NCI-H748 (cell line): ENCODE results near the gene HSD11B1L.
"Not testable (repeated sequence)": the region's sequence is repeated elsewhere in the genome, so short reads cannot be mapped to it uniquely, and the experiment has no call there.

Experiments
- DNase-seq: peaks from one replicate; lab custom pipeline; 2025; ENCODE audit not compliant: unreplicated experiment; lab: John Stamatoyannopoulos, UW

The HSD11B1L gene

DNA sequence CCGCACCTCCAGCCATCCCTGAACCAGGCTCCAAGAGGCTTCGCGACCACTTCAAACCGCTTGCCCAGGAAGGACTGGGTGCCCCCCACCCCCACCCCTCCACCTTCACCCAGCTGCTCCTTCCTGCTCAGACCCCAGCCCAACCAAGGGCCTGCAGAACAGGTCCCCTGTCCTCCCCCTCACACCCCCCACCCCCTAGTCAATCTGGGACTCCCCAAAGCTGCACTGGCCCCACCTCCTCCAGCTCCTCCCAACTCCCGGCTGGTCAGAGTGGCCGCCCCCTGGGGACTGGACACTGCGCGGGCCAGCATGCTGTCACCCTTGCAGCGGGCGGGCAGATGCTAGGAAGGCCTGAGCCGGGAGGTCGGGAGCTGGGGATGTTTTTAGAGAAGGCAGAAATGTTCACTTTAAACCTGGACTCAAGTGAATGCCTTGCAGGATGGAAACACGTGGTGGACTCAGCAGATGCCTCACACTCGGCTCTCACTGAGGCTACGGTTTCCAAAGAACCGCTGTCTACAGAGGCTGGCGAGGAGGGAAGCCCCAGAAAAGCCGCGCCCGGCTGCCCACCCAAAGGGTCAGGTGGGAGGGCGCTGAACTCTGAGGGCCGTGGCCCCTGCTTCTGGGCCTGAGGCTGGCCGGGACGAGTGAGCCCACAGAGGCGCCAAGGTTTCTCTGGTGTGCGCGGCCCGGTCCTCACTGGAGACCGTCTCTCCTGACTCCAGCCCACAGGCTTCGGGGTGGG is 17.2 kb downstream of the HSD11B1L start:
- no peak for DNase-seq

DNA sequence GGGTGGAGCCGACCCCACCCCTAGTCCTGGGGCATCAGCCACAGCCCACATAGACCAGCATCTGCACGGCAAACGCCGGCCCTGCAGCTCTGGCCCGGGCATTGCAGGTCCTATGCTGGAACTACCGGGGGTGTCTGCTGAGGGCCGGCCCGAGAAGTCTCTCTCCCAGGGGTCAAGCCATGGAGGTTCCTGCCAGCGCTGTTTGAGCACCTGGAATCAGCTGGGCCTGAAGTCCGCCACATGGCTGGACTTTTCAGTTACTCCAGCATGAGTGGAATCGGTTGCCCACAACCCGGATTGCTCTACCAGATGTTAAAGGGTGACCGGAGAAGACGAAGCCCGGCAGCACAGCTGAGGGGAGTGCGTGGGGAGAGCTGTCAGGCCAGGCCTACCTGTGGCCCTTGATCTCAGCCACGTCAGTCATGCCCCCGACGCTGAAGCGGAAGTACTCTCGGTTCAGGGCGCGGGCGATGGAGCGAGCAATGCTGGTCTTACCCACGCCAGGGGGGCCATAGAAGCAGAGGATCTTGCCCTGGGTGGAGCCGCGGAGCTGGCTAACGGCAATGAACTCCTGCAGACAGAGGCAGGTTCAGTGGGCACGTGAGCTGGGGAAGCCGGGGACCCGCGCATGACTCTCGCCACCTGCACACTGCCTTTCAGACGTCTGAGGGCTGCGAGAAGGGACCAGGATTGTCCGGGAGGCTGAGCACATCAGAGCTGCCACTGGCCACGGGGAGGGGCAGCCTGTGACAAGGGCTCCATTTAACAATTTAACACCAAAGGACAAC is 18.0 kb downstream of the HSD11B1L start:
- DNase-seq = no peak

DNA sequence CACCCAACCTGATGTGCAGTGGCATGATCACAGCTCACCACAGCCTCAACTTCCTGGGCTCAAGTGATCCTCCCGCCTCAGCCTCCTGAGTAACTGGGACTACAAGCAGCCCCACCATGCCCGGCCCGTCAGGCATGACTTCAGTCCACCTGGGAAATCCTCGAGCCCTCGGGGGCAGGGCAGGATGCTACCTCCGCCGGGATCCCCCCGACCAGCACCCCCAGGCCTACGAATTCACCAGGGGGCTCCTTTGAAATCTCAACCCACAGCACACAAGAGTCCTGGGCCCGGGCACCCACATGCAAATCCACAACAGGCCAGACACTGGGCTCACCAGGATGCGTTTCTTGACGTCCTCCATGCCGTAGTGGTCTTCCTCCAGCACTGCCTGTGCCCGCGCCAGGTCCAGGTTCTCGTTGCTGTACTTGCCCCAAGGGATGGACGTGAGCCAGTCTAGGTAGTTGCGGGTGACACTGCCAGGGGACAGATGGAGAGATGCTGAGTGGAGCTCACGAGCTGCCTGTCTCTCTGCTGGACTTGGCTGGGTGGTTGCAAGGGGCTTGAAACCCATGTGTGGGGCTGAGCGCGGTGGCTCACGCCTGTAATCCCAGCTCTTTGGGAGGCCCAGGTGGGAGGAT is 19.7 kb downstream of the HSD11B1L start:
- DNase-seq = no peak

DNA sequence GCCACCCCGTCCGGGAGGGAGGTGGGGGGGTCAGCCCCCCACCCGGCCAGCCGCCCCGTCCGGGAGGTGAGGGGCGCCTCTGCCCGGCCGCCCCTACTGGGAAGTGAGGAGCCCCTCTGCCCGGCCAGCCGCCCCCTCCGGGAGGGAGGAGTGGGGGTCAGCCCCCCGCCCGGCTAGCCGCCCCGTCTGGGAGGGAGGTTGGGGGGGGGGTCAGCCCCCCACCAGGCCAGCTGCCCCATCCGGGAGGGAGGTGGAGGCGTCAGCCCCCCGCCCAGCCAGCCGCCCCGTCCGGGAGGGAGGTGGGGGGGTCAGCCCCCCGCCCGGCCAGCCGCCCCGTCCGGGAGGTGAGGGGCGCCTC is 21.2 kb downstream of the HSD11B1L start:
- DNase-seq = not testable (repeated sequence)

DNA sequence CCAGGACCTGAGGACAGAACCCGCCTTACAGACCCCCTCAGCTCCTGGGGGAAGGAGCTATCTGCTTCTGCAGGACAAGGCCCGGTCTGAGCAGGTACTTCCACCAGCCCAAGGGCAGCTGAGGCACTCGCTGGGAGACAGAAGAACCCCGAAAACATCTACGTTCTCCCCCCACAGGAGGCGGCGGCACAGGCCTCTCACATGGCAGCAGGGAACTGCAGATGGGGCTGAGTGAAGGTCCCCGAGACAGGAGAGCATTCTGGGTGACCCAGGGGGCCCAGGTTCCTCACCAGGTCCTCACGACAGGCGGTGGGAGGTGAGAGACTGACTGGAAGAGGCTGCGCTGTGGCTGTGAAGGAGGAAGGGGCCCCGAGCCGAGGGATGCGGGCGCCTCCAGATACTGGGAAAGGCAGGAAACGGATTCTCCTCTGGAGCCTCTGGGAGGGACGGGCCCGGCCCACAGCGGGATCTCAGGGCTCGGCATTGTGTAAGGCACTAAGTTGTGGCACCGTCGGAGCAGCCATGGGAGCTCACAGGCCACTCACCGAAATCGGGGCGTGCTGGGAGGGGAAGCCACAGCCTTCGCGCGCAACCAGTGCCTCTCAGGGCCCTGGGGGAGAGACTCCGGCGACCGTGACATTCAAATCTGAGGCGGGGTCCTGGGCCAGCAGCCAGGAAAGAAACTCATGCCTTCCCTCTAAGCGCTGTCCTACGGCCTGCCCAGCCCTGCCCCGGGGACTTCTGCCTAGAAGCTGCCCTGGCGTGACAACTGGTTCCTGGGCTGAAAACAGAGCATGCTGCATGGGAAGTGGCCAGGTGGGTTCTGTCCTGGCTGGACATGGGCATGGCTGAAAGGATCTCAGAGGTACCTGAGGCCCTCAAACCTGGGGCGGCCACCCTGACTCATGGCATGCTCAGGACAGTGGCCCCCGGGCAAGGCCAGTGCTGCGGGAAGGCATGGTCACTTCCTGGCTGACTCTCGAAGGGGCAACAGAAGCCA is 23.3 kb downstream of the HSD11B1L start:
- no peak for DNase-seq

DNA sequence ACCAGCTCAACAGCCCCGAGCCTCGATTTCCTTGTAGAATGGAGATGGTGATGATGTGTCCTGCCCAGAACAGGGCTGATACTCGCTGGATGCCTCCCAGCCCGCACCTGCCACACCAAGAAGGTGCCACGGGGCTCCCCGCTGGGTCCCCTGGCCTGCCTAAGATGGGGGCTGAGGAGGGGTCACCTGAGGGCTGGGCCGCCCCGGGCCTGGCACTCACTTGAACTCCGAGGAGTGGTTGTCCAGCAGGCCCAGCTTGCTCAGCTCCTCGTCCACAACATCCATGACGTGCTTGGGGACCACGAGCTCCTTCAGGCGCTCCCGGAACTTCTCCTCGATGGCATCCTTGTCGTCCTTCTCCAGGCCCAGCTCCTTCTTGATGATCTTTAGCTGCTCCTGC is 24.7 kb downstream of the HSD11B1L start:
- DNase-seq = no peak

DNA sequence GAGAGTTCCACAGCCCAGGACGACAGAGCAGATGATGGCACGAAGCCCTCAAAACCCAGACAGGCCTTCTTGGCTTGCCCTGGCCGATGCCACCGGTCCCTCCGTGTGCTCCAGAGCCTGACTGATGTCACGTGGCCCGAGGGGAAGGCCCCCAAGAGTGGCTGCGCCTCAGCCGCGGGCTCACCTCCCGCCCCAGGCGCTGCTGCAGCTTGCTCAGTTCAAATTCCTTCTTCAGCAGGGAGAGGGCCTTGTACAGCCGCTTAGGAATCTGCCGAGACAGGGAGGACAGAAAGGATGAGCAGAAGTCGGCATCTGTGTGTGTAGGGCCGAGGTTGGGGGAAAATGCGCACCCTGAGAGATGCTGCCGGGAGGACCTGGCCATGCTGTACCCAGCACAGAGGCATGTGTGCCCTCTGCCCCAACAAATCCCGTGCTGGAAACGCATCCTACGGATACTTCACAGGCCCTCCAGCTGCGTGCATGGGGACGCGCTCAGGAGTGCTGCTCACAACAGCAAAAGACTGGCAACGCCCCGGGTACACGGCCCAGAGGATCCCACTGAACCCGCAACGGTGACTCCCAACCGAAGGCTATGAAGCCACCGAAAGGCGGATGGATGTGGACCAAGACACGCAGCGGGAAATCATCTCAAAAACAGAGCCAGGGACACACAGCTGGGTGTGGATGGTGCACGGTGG is 26.2 kb downstream of the HSD11B1L start:
- DNase-seq = no peak

DNA sequence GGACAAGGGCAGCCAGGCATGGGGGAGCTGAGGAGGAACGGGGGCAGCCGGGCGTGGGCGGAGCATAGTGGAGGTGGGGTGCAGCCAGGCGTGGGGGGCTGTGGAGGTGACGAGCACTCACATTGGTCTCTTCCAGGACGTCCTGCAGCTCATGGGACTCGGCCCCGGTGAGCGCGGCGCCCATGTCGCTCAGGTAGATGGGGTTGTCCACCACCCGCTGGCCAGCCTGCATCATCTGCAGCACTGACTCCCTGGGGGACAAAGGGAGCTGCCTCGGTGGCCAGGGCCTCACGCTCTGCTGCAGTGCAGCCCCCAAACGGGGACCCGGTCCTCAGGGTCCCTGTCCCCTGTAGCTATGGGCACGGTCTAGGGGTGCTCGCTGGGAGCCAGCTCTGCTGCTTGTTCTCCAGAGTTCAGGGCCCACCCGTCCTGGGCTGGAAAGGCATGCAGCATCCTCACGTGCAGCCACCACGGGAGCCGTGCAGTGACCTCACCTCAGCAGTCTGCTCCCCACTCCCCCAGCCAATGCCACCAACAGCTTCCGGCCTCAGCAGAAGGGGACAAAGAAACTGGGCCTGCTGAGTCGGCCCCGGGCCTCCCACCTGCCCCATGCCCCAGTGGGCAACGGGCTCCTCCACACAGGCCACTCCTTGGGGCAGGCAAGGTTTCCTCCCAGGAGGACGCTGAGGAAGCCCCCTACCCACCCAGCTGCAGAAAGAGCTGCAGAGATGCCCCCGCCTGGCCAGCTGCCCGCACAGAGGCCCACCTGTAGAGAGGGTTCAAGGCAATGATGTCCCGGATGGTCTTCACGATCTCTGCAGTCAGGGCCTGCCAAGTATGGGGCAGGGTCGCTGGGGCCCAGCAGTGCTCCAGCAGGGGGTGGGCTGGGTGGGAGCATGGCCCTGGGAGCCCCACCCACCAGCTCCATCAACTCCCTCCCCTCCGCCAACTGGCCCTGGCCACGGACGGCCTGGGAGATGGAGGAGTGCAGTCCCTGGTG is 27.0 kb downstream of the HSD11B1L start:
- DNase-seq = no peak

DNA sequence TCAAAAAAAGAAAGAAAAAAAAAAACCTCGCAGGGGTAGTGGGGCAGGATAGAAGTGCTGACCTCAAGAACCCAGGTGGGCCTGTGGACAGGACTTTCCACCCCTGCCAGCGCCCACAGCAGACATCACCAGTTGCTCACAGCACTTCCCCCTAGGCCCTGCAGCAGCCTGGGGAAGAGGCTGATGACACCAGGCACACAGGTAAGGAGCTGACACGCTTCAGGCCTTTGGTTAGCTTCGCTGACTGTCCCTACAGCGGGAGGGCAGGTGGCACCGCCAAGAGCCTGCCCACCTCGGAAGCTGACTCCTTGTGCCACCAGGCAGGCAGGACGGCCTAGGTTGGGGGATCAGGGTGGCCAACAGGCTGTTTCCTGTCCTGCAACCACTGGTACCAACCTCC is 30.2 kb downstream of the HSD11B1L start:
- no peak for DNase-seq

DNA sequence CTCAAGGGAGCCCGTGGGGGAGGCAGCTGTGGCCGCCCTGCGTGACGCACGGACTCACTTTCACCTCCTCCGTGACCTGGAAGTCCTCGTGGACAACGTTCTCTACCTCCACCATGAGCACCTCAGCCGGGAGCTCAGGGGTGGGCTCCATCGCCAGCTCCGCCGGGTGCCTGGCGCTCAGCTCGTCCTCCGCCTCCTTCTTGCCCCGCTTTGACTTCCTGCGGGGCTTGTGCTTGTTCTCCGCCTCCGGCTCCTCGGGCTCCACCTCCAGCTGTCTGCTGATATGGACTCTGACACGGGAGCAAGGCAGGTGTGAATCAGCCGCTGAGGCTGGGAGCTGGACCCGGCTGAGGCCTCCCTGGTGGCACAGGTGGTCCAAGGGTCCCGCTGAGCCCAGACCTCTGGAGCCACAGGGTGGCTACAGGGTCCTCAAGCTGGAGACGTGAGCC is 30.9 kb downstream of the HSD11B1L start:
- no peak for DNase-seq

DNA sequence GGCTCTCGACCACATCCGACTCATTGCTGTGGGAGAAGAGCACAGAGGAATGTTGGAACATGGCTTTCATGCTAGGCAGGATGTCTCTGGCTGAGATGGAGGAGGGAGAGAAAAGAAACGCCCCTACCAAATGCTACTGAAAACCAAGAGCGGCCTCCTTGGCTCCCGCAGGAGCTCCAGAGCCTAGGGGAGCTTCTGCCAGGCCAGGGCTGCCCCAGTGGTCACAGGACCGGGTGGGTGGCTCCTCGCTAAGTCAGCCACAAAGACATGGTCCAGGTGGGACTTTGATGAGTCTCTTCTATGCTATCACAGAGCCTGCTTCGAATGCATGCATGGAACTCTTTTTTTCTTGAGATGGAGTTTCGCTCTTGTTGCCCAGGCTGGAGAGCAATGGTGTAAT is 32.4 kb downstream of the HSD11B1L start:
- no peak for DNase-seq

DNA sequence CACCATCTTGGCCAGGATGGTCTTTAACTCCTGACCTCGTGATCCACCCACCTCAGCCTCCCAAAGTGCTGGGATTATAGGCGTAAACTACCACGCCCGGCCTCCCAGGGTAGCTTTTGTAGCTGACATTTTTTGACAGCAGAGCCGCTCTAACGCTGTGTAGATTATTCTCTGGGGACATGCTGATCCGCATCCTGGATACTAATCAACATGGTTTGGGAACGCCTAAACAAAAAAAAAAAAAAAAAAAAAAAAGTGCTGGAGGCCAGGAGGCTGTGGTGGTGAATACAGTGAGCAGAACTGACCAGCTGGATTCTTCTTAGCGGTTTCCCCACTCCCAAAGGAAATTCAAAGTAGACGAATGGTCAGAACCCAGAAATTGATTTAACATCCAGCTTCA is 34.0 kb downstream of the HSD11B1L start:
- no peak for DNase-seq

DNA sequence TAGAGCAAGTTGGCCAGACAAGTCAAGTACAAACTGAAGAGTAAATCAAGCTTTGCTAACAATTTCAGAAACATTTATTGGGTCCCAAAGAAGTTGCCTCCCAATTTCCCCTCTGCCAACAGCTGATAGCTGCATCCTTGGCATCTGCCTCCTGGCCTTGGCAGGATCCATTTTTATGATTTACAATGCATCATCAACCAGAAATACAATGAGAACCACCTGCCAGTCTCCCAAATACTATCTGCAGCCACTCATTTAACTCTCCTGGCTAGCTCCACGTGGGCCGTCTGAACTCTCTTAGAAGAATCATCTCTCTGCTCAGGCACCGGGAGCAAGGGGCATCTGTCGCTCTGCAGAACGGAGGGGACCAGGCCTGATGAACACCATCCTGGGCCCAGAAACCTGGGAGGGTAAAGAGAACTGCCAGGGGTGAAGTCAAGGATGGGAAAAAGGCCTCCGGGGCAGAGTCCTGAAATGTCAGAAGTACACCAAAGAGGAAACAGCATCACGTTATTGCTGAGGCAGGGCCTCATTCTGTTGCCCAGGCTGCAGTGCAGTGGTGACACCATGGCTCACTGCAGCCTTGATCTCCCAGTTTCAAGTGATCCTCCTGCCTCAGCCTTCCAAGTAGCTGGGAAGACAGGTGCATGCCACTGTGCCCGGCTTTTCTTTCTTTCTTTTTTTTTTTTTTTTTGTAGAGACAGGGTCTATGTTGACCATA is 36.5 kb downstream of the HSD11B1L start:
- no peak for DNase-seq

DNA sequence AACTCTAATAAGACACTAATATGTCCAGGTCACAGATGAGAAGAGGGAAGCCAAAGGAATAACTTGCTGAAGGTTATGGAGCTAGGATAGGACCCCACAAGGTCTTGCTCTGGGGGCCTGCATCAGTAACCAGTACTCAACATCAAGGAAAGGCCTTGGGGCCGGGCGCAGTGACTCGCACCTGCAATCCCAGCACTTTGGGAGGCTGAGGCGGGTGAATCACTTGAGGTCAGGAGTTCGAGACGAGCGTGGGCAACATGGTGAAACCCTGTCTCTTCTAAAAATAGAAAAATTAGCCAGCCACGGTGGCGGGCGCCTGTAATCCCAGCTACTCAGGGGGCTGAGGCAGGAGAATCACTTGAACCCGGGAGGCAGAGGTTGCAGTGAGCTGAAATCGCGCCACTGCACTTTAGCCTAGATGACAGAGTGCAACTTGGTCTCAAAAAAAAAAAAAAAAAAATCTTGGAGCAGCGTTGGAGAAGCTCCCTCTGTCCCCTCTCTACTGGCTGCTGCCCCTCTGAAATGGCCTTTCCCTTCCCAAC is 37.3 kb downstream of the HSD11B1L start:
- DNase-seq = no peak

DNA sequence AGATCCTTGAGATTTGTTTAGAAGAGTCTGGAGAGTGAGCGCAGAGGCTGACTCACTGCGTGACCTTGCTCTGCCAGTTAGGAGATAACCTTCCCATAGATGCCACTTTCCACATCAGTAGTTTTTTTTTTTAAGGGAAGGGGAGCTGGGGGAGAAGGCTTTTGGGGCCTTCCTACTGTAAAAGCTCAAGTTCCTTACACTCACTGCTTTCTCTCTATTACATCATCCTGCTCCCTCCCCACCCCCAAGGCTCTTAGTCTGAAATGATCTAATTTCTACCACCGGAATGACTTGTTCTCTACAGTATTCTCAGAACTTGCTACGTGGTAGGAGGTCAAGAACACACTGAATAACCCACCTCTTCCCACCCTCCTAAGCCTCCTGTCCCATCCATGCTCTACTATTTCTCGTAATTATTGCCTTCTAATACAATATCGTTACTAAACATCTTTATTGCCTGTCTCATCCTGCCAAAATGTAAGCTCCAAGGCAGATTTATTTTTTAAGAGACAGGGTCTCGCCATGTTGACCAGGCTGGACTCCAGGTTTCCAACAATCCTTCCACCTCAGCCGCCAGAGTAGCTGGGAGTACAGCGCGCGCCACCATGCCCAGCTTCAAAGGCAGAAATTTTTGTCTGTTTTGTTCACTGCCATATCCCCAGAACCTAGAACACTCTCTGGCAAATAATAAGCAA is 37.9 kb downstream of the HSD11B1L start:
- DNase-seq = no peak

DNA sequence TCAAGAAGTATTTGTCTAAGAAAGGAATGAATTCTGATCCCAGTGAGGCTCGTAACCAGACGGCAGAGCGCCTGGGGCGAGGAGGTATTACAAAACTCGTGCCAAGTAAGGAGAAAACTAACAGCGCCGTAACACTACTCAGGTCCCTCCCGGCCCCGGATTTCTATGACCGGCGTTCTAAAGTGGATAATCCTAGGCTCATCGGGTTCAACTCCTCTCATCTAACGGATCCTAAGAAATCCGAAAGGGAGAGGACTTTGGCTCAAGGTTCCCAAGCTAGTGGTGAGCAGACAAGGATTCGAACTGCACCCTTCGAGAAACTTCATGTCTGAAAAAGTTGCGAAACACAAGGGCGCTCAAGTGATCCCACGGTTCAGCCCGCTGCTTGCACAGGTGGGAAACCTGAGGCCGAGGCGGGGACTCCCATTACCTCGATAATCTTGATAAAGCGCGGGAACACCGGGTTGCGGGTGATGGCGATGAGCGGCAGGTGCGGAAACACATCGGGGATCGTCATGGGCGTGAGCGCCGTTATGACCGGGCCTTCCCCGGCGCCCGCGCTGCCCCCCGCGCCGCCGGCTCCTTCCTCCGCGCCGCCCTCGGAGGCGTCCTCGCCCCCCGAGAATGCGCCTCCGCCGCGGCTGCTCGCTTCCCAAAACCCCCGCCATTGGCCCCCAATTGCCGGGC is 38.6 kb downstream of the HSD11B1L start:
- DNase-seq = peak; percentile 37
